T-helper 22 cell (primary cell): ENCODE results near the gene TRIB2.

Source experiments
- DNase-seq: peaks from one replicate; pipeline ENCODE4 v3.0.0-alpha.2; 2020; ENCODE audit warnings: low read depth

TRIB2 gene

DNA sequence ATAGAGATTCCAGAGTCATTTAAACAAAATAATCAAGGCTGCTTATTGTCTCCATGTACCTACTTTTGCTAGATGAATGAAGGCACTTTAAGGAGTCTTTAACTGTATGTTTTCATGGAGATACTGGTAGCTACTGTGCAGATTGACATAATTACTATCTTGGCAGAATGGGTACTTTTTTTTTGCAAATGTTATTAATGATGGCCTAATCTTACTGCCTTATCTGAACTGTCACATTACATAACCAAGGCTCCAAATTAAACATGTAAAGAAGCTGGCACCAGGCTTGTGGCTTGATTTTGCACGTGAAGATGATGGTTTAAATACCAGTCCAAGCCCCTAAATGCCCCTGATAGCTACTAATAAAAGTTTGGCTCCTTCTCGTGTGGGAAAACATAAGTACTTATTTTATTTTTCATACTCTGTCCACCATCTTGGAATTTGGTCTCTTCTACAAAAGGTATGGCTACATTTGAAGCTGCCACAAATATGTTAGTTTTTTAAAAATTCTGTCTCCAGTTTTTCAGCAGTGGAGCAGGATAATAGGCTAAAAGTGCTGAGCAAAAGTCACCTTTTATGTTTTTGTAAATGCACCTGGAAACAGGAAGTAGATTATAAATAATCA lies 4.1 kb downstream of the TRIB2 start:
- DNase-seq = no peak

DNA sequence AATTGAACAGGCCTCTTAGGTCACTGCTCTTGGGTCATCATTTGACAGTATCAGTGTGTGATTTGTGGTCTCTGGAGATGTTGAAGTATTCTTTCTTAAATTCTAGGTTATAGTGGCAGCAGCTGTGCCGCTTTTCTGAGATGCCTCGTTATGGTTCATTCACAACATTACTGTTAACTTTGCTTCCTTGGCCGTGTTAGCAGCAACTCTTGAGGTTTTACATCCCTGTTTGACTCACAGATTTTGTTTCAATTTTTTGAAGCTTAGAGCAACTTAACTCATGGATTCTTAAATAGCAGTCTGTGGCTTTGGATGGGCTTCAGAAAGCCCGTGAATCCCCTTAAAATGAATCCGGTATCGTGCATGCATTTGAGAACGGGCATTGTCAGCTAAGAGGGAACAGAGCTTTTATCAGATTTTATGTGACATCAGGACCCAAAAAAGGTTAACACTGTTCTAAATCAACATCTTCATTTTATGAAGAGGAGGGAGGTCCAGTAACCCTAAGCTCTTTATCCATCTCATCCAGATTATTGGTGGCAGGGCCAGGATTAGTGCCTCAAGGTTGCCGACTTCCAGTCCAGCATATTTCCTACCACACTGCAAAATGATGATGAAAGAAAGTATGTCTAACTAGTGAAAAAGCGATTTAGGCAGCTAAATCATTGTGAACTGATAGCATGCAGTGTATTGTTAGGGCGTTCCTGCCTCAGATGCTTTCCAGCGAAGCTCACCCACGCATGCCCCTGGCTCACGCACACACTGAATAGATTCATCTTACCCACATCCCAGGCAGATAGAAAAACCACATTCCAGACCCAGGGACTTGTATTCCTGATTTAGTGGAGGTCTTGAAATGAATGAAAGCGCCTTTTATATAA lies 5.1 kb downstream of the TRIB2 start:
- no peak for DNase-seq

DNA sequence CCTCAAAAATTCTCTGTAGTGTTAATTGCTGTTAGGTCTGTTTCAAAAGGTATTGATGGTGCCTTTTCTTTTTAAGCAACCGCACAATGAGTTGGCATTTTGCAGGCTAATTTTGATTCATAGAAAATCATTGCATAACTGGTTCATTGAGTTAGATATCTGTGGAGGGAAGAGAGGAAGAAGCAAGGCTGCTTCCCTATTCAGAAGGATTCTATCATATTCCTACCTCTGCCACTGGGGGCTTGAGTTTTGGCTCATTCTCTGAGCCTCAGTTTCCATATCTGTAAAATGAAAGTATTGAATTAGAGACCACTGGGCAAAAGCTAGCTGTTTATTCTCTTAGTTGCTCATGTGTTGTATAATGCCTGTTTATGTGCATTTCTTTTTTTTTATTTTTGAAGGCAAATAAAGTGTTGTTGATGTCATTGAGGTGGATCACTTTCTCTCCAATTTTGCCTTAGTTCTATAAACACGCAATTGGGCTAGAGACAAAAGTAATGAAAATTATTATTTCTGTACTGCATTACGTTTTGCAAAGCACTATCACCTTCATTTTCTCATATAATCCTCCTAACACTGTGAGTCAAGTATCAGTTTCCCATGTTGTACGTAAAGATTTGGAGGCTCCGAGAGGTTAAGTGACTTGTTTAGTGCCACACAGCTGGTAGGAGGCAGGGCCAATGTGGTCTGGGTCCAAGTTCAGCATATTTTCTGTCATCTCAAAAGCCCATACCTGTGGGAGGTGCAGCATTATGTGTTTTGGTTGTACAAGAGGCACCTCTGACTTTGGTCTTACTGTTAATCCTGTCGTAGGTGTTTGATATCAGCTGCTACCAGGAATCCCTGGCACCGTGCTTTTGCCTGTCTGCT lies 5.9 kb downstream of the TRIB2 start:
- no peak for DNase-seq

DNA sequence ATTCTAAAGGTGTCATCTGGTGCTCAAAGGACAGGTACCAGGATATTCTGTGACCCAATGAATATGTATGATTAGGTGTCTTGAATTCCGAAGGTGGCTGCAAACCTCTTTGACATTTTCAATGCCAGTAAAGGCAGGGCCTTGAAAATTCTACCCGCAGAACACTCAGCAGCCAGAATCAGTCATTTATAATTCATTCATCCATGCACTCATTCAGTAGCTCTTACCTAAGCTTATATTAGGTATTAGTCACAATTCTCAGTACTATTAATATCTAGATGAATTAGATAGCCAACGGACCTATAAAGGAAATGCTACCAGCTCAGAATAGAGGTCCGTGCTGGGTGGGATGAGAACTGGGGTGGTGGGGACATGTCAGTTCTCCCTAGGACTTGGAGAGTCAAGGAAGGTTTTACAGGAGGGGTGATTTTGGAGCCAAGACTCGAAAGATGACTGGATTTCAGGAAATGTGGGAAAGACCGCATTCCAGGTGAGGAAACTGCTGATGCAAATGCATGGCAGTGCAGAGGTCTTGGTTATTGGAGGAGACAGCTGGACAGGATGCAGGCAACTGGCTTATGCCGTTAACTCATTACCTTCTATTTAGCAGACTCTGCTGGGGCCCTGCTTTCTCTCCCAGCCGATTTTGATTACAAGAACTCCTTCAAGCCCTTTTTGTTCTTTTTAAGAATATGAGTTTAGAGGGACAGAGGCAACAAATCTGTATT lies 7.2 kb downstream of the TRIB2 start:
- no peak for DNase-seq

DNA sequence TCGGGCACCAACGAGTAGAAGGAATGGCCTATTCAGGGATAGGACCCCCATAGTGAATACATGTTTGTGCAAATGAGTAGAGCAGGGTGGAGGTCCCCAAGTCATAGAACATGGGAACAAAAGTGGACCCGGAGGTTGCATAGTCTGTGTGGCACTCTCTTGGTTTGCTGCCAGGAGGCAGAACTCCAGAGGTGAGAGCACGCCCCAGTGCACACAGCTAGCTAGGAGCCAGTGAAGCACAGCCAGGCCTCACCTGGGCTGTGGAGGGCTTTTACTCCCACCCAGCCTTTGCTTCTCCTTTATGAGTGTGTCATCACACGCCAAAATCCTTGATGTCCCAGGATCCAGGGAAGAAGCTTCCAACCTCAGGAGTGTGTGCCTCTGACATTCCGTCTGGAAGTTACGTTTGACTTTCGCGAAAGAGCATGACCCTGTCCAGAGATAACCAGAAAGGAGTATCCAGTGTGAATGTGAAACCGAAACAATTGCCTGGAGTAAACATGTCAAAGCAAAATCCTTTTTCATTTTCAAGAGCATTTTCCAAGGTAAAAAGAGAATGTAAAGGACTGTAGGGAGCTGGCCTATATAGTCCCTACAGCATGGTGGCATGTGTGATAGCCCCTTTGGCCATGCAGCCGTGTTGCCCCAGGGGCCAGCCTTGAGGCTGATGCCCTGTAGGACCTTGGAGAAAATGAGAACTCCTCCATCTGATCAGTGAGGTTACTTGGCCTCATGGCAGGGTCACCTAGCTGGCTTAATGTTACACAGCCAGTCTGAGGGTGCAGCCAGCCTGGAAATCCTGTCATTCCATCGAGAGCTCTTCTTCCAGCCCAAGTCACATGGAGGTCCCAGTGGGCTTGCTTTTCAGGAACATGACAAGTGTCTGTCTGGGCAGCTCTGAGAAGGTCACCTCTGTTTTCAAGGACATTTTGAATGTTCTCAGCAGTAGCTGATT lies 8.8 kb downstream of the TRIB2 start:
- no peak for DNase-seq

DNA sequence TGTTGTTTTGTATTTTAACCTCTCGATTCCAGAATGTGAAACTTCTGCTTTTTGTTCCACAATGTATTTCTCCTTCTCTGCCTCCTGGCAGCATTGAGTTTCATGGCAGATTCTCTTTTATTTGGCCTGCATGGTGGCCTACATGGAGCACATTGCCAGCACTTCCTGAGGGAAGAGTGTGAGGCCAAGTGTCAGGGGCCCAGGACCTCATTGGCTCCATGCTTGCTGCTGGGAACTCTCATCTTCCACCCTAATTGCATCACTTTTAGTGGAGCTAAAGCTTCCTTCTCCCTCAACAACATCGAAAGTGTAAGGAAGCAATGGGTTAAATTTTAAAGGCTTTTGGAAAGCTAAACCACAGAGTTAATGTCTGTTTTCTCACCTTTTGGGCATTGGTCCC lies 9.5 kb downstream of the TRIB2 start:
- DNase-seq = no peak

DNA sequence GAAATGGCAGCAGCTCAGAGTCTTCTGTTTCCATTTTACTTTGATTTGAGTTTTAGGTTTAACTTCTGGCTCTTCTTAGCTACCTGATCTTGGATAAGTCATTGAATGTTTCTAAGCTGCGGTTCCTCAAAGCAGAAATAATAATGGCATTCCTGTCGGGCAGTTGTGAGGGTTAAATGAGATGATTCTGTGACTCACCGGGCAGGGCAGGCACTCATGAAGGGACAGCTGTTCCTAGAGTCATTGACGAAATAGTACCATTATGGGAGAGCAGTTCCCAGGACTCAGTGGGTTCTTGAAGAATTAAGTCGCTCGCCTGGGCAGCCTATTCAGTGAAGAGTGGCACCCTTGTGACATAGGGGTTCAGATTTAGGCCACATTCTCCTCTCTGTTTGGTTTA lies 10.3 kb downstream of the TRIB2 start:
- DNase-seq = no peak

DNA sequence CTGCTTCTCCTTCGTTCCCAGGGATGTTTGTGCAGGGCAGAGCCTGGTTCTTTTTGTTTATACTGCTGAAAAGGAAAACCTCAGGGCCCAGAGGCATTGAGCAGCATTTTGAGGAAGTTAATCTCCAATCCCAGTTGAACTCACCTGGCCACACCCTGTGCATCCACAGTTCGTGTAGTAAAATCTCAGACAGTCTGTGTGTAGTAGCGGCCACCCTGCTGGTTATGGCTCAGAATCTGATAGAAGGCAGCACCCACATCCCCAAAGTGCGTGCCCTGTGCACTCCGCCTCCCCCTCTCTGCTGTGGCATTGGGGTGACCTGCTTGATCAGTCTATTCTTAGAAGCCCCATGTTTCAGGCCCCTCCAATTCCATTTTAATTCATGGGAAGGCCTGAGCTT lies 10.9 kb downstream of the TRIB2 start:
- DNase-seq = no peak

DNA sequence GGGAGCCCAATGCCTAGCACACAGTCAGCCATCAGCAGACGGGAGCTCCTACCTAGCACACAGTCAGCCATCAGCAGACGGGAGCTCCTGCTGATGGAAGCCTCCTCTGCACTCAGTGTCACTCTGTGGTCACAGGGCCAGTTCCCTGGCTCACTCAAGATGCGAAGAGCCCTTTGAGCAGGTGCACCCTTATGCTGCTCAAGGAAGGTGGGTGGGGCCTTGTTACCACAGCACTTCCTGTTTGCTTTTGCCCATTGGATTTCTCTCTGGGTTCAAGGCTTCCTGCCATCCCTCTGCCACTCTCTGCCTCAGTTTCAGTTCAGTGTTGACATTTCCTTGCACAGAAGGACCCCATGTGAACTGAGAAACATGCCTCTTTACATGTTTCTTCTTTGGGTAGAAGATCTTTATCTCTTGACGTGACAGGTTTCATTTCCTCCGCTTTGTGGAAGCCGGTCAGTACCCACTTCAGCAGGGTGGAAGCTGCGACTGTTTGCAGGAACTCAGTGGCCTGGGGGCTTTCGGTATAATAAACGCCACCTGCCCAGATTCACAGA lies 11.6 kb downstream of the TRIB2 start:
- DNase-seq = peak; percentile 52

DNA sequence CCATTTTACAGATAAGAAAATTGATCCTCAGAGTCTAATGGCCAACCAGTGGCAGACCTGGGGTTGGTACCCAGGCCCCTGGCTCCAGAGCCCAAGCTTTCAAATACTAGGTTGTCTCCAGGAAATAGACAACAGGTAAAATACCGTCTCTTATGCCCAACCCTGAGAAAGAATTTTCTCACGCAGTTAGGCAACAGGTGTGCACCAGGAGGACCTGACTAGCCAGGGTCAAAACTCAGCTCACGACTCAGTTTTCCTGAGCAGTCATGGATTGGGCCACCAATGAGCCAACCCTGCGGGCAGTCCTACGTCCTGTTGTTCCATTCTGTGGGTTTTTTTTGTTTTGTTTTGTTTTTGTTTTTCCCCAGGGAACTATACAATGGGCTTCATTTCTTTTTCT lies 13.5 kb downstream of the TRIB2 start:
- no peak for DNase-seq

DNA sequence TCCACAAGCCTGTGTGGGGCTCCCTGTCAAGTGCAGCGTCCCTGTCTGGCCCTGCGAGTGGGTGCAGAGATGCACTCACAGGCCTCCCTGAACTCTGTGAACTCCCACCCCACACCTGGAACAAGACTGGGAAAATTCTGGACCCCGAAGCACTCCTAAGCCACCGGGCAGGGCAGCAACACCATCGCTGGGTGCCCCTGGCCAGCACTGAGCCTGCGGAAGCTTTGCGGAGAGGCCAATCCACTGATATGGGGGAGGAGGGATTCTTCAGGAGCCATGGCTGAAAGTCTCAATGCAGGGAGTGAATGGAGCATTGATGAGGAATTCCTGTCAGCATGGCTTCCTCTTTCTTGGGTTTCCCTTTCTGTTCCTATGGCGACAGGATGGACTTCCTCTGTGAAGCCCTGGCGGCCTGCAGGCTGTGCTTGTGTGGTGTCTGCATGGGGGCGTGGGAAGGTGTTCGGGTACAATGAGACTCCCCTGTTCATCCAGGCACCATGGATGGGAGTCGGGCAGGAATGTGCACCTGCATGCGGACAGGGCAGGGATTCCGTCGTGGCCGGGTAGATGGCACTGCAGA lies 15.1 kb downstream of the TRIB2 start:
- no peak for DNase-seq

DNA sequence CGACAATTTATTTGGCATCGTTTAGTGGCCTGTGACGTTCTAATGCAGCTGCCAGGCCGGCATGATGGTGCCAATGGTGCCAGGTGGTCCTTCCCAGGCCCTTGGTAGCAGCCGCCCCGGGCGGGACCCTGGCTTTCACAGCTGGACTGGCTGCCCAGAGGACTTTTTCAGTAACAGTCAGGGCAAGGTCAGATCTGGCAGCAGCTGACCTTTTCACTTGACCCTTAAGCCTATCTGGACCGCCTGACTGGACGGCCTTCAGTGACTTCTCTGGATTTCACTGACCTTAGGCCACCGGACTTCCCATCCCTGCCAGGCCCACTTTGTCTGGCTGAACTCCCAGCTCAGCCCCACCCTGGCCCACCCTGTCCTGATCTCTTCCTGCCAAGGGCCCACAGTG lies 15.9 kb downstream of the TRIB2 start:
- no peak for DNase-seq

DNA sequence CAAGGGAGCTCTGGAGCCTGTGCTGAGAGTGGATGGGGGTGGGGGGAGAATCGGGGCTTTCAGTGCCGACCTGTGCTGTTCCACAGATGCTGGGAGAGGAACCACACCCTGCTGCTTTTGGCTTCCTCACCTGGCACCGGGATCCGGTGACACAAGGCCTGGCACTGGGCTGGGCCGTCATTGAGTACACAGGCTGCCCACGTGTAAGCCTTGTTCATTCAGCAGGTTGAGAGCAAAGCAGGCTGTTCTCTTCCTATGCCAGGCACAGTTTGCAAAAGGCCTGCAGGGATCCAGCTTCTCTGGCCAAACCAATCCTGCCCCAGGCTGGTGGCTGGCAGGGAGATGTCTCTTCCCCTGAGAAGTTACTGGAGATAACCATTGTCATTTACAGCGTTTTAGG lies 17.1 kb downstream of the TRIB2 start:
- no peak for DNase-seq

DNA sequence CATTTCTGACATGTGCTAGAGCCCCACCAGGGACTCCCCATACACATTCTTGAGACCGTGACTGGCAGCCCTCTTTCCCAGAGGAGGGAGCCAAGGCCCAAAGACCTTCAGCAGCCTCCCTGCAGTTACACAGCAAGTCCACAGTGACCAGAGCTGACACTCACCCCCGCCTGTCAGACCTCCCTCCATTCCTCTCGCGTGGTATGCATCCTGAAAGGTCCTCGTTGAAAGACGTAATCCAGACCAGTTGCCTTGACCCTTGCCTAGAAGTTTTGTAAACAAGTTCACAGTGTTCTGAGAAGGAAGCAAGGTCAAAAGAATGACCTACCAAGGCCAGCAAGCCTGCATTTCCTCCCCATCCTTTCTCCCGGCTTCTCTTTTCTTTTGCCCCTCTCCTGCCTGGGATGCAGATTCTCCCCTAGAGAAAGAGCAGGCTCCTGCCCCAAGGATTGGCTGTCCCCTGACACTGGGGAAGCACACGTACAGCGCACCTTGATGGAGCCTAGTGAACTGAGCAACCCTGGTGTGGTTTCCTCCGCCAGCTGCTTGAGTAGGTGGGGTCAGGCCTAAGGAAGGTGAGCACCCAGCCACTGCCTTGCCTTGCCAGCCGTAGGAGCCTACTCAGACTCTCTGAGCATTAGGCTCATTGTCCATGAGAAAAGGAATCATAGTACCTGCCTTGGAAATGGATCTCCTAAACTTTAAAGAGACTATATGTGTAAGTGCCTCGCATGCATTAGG lies 18.3 kb downstream of the TRIB2 start:
- DNase-seq = no peak

DNA sequence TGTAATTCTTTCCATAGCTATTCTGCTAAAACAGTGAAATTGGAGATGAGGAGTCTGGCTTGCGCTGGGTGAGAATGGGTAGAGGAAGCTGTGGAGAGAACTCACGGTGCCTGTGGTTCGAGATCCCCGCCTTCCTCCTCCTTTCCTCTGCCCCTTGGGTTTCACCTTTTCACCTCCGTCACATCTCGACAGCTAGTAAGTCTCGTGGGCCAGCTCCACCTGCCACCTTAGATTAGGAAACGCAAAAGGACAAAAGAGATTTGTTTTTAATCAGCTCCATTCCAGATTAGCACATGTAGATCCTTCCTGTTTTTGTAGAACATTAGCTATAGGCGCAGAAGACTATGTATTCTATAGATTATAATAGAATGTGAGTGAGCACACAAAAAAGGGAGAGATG lies 20.6 kb downstream of the TRIB2 start:
- DNase-seq = no peak

DNA sequence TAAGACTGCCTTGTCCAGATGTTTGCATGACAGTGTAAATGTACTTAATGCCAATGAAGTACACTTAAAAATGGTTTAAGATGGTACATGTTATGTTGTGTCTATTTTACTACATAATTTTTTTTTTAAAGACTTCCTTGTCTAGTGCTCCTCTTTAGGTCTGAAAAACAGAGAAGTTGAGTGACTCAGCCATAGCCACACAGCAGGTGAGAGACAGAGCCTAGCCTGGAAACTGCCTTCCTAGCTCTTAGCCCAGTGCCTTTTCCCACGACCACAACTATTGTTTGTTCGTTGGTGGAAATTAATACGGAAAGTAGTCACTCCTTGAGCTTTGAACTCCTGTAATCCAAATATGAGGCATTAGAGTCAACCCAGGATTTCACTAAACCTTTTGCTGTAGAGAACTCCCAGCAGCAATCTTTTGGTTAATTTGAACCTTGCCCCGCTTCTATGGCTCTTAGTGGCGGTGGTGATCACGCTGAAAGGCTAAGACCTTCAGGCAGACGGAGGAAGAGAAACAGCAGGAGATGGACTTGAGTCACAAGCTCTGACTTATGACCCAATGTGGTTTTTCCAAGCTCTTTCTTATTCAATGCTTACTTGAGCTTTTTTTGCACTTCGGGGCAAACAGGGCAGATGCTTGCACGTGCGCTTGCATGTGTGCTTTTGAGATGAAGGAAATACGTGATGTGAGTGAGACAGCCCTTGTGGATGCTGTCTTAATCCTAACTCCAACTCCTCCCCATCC lies 21.2 kb downstream of the TRIB2 start:
- no peak for DNase-seq

DNA sequence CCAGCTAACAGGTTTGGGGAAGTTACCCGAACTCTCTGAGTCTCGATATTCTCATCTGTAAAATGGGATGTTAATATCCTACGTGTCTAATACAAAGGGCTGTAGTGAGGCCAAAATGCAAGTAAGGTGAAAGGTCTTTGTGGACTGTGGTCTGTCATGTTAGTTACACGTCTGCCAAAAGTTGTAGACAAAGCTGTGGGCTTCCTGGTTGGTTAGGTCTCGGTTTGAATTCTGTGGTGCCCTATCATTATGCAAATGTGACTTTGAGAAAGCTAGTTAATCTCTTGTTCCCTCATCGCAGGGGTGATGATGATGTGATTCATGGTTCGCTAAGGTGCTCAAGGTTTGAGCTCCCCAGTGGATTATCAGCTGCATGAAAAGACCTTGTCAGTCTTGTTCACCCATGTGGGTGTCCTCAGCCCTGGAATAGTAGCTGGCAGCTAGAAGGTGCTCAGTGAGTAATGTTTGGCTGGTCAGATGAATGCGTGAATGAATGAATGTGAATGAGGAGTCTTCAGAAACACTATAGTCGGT lies 23.1 kb downstream of the TRIB2 start:
- no peak for DNase-seq

DNA sequence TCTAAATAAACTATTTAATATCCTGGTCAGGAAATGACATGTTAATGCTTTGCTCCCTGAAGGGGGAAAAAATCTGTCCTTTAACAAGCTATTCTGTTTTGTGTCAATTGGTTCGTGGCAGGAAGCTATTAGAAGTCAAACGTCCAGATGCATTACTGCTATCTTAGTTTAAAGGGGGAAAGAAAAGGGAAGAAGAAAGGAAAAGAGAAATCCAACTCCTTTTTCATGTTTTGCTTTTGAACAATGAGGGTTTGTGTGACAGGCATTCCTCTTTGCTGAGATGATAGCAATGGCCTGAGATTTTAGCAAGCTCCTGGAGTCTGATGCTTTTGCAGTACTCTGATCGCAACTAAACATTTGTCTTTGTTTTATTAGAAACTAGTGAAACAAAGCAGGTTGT lies 24.6 kb downstream of the TRIB2 start:
- DNase-seq = no peak

DNA sequence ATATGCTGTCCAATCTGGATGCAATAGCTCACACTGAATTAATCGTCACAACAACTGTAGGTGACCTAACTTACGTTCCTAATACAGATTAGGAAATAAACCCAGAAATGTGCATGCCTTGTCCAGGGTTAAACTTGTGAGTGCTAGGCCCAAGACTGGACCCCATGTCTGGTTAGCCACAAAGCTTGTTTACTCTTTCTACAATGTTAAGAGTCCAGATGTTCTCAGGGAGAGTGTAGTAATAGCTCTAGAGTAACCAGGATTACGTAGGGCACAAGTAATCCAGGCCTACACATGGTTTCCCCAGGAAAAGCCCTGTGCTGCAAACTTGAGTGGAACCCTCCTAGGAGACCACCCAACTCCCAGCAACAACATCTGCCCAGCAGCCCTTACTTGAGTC lies 26.2 kb downstream of the TRIB2 start:
- DNase-seq = no peak
